22Rv1 (cell line): ENCODE measurements around the gene LEAP2.

Experiments
- CTCF ChIP-seq: fragments of 450-650 bp; IDR thresholded peaks from 2 replicates; pipeline ENCODE4 v1.5.1; 2017; ENCODE audit warnings: mild to moderate bottlenecking
- ZFX ChIP-seq: fragments of 450-650 bp; IDR thresholded peaks from 2 replicates; pipeline ENCODE4 v1.6.1; 2017; ENCODE audit warnings: antibody characterized with exemption, borderline replicate concordance

- no peak for TF ChIP-seq ZFX
- no peak for TF ChIP-seq CTCF
Measured at GRCh38 chr5:132830436-132831094, 42.9 kb upstream of the LEAP2 start, which contains the start of gene SHROOM1.
